Measurements from ENCODE around the gene CCND3.
"Not testable (repeated sequence)": the region's sequence is repeated elsewhere in the genome, so short reads cannot be mapped to it uniquely, and the experiment has no call there.

Gene CCND3

DNA sequence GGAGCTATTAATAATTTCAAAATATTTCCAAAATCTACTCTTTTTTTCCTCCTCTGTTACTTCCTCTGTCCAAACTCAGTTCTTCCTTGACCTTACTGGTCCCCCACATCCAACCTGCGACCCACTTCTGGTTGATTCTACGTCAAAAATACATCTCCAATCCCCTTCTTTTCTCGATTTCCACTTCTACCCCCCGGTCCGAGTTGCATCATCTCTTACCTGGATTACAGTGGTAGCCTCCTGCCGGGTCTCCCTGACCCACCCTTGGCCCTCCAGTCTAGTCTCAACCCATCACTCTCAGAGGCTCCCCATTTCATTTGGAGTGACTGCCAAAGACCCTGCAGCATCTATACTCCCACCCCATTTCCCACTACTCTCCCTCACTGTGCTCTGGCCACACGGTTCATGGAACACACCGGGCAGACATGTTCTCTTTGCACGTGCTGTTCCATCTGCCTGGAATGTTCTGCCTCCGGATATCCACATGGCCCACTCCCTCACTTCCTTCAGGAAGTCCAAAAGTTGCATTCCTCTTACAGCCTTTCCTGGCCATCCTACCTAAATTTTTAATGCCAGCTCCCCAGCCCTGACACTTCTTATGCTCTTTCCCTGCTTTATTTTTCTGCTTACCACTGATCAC, 6.1 kb upstream of the CCND3 start:
- DNase-seq = no peak

DNA sequence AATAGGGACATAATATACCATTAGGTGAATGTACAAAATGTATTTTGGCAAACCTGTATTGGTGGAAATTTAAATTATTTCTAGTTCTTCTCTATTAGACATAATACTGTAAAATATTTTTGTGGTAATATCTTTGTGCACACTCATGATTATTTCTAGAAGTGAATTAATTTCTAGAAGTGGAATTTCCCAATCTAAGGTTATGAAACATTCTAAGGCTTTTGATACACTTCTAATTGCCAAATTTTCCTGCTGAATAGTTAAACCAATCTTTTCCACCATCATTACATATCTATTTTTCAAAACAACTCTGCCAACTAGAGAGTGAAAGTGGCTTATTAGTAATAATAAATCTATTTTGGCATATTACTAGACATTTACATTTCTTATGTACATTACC, 1.8 kb upstream of the CCND3 start:
- DNase-seq = peak in 2 of 4 experiments; percentile 47 to 50

DNA sequence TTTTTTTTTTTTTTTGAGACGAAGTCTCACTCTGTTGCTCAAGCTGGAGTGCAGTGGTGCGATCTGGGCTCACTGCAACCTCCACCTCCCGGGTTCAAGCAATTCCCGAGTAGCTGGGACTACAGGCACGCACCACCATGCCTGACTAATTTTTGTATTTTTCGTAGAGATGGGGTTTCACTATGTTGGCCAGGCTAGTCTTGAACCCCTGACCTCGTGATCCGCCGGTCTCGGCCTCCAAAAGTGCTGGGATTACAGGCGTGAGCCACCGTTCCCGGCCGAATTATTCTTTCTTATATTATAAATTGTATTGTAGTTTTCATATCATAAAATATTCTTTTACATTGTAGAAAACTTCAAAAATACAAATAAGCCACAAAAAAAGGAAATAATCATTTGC, 1.3 kb upstream of the CCND3 start:
- DNase-seq = not testable (repeated sequence)

DNA sequence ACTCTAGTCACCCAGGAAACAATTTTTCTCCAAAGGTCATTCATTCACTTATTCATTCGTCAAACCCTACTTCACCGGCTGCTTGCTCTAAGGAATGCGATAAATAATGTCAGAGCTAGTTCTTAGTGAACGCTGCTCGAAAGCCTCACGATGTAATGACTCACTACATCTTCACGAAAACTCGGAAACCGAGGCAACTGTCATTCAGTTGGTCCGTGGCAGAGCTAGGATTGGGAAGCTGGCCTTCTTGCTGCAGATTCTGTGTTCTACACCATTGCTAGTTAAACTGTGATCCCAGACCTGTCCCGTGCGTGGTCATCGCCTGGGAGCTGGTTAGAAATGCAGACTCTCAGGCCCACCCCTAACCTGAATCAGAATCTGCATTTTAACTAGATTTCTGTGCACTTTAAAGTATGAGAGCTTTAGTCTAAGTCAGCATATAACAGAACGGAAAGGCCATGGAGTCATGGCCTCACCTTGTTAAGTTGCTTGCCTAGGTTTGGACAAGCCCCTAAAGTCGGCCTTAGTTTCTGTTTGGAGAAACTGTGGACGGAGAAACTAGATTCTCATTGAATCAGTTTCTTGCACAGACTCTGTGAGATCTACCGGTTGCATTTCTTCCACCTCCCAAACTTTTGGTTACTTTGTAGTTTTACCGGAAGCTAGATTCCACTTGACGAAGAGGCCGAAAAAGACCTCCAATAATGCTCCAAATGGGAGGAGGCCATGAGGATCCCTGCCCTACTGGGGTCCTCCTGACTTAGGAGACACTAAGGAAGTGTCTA, 651 bp upstream of the CCND3 start:
- peak in 1 of 4 experiments; percentile 76 for DNase-seq

DNA sequence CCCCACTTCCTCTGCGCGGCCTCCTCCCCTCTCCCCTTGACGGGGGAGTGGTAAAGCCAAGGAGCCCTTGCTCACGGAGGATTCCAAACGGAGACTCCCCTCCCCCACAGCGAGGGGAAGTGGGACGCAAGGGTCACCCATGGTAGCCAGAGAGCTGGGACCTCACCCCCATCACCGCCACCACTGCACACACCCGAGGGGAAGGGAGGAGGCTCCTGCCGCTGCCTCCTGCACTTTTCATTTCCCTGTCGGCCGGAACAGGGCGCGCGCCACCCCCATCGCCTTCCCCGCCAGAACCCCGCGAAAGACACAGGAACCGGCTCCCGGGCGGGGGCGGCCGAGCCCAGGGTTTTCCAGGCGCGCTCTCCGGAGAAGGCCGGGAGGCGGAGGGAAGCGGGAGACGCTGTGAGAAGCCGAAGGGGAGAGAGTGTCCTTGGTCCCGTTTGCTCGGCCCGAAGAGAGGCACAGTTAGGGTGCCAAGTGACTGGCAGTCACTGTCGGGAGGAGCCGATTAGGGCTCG, 789 bp downstream of the CCND3 start:
- peak; percentile 32 to 71 (median 56) for DNase-seq

DNA sequence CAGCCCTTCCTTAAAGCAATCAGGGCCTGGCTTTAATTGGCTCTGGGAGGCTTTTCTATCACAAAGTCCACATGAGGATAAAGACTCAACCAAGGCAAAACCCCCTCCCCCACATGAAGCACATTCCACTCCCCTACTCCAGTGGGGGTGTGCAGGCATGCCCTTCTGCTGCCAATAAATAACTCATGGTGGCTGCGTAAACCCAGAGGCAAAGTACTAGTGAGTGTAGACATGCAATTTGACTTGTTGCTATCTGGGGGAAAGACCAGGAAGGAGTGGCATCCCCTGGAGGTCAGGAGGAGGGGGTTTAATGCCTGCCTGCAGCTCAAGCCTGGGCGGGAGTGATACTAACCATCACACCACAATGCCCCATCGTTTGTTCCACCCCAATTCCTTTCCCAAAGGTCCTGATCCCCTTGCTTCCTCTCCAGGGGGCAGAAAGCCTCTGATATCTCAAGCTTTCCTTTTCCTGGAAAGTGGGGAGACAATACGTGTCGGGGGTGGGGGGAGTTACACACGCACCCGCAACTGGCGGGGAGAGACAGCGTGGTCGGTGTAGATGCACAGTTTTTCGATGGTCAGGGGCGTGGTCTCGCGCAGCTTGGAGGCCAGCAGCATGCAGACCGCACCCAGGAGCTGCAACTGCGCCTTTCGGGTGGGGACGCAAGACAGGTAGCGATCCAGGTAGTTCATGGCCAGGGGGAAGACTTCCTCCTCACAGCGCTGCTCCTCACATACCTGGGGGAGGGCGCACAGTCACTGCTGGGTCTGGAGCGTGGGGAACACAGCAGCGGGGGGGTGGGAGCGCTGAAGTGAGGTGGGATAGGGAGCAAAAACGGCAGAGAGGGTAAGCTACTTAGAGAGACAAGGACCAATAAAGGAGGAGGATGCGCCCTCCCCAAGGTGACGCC, 1.5 kb downstream of the CCND3 start:
- DNase-seq = peak in 1 of 4 experiments; percentile 27

- DNase-seq = peak; percentile 55 to 76 (median 72)
Observed at GRCh38 chr6:41939176-41939847, 2.3 kb downstream of the CCND3 start.

DNA sequence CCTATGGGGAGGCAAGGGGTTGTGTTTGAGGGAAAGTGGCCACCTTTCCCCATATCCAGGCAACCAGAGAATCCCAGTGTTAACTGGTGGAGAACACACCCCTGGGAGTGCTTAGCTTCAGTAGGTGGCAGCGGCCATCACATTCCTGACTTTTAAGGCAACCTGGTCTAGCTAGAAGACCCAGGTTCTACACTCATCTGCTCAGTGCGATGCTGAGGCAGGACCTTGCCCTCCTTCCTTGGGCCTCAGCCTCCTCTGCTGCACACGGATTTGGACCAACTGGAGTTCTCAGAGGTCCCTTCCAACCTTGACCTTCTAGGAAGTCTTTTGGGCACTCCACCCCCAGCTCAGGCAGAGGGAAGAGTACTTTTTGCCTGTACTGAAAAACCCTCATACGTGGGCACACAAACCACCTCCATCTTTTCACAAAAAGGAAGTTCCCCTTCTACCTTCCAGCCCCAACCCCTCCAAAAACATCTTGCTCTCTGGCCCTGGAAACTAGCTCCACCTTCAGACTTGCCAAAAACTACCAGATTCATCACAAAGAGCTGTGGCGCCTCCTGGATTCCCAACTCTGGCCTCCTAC, 2.9 kb downstream of the CCND3 start:
- DNase-seq = peak in 2 of 4 experiments; percentile 16 to 25

- DNase-seq = peak; percentile 60 to 78 (median 74)
Observed at GRCh38 chr6:41937861-41938574, 3.6 kb downstream of the CCND3 start.

GRCh38 chr6:41937472-41937860, 4.1 kb downstream of the CCND3 start:
- DNase-seq = no peak

DNA sequence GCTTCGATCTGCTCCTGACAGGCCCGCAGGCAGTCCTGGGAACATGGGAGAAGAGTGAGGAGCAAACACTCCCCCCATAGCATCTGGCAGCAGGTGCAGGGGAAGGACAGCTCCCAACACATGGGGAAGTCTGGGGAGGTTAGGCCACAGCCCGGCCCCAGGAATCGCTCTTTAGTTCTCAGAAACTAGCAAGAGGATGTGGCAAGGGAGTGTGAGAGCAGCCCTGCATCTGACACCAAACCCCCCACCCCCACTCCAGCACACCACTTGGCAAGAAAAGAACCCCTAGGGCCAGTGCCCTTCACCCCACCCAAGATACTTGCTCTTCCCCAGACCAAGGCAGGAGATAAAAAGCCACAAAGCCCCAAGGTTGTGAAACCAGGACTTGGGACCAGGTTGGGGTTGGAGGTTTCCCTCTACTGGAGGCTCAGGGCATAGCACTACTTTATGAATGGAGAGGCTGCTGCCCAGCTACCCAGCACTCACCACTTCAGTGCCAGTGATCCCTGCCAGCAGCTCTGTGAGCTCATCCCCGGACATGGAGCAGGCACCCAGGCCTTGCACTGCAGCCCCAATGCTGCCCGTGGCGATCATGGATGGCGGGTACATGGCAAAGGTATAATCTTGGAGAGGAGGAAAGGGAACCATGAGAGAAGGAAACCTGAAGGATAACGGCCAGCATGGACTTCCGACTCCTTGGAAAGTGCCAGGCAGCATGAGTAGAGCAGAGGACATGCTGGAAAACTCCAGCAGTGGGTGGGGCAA, 5.4 kb downstream of the CCND3 start:
- DNase-seq = peak; percentile 84 to 87 (median 86)

GRCh38 chr6:41935685-41936072, 5.9 kb downstream of the CCND3 start:
- DNase-seq = no peak

DNA sequence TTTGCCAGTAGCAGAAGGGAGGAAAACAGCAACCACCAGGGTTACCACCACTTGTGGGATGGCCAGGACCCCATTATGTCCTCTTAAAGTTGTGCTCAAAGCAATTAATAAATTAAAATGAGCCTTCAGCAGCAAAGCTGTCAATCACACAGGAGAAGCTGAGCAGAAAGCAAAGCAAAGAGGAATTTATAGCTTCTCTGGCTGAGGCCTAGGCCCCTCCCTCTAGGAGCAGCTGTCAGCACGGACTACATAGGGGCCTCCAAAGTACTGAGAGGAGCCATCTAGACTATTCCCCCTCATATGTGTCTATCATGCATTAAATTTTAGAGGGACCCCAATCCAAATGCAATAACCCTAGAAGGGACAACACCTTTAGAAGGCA, 6.4 kb downstream of the CCND3 start:
- no peak for DNase-seq

- DNase-seq = peak in 2 of 4 experiments; percentile 39 to 48
Observed at GRCh38 chr6:41934278-41935192, 7.1 kb downstream of the CCND3 start.

GRCh38 chr6:41932378-41932777, 9.2 kb downstream of the CCND3 start:
- DNase-seq = no peak

- no peak for DNase-seq
Observed at GRCh38 chr6:41931792-41932191, 9.8 kb downstream of the CCND3 start.

DNA sequence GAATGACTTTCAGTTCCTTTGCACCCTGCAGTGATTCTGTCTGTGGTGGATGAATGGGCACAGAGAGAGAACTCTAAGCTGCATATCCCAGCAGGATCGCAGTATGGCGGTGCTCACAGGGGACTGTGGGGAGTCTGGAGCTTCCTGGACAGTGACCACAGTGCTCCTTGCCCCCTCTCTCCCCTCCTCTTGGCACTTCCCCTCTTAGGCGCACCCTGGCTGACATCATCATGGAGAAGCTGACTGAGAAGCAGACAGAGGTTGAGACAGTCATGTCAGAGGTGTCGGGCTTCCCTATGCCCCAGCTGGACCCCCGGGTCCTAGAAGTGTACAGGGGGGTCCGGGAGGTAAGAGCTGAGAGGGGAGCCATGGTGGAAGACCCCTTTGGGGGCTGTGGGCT, 11.7 kb downstream of the CCND3 start:
- peak; percentile 41 to 63 (median 56) for DNase-seq

DNA sequence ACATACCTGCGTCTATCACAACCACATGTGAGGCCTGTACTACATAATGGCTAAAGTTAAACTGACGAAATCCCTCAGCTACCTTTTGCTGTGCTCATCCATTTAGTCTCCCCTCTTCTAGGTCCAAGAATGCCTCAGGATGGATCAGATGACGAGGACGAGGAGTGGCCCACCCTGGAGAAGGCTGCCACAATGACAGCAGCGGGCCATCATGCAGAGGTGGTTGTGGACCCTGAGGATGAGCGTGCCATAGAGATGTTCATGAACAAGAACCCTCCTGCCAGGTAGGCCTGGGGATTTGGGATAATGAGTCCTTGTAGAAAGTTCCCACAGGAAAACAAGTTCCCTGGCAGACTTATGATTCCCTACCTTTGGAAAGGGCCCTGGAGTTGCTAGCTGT, 14.4 kb downstream of the CCND3 start:
- no peak for DNase-seq

DNA sequence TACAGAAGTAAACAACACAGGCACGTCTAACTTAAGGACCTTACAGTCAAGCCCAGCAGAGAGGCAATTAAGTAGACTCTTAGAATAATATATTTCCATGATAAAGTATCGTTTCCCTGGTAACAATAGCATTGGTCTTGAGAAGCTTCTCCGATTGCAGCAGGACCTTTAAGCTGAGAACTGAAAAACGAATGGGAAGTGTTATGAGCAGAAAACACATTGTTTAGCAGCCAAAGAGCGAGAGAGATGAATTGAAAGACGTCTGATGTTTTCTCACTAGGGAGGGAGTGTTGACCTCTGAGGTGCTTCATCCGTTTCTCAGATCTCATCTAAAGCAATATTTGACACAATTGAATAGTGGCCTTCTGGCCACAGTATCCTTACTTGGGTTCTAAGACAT, 19.5 kb downstream of the CCND3 start:
- no peak for DNase-seq

DNA sequence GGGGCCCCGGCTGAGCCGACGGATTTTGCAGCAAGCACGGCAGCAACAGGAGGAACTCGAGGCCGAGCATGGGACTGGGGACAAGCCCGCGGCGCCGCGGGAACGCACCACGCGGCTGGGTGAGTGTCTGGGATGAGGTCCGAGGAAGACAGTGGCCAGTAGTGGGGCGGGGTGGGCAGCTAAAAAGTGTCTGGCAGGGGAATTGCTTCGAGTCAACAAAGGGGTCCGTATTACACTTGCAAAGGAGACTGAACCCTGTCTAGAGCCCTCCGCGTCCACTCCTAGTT, 20.0 kb downstream of the CCND3 start:
- DNase-seq = peak; percentile 42 to 74 (median 60)
